Tibial nerve (tissue), 4 donors: Measurements from ENCODE around the gene TUBB4B. TPM values are rescaled to one million over a fixed set of nuclear protein-coding genes. Genes with fewer than 3 reads are reported as not detected.

Experiments
- DNase-seq, 2 donors: peaks; one replicate each; pipeline ENCODE4 v3.0.0-alpha.2; 2019; ENCODE audit warnings: low spot score in 2 of 2
- H3K27ac ChIP-seq, 4 donors: fragments of 200-600 bp; sonication (generic) in 3 of 4; one replicate each; pipeline ENCODE4 v1.5.1; 2017 to 2019; ENCODE audit warnings: mild to moderate bottlenecking in 1 of 4
- H3K27me3 ChIP-seq, 2 donors: fragments of 200-600 bp; sonication (generic) in 1 of 2; one replicate each; pipeline versions ENCODE4 v1.5.1 to v1.6.0; 2017 to 2019
- H3K36me3 ChIP-seq, 3 donors: fragments of 200-600 bp; sonication (generic); one replicate each; pipeline ENCODE4 v1.5.1; 2018 to 2019
- H3K4me1 ChIP-seq, 4 donors: fragments of 200-600 bp; sonication (generic) in 3 of 4; one replicate each; pipeline ENCODE4 v1.5.1; 2017 to 2019
- H3K4me3 ChIP-seq, 4 donors: fragments of 200-600 bp; sonication (generic) in 3 of 4; one replicate each; pipeline ENCODE4 v1.5.1; 2017 to 2019; ENCODE audit warnings: mild to moderate bottlenecking in 1 of 4, moderate library complexity in 1 of 4
- H3K9me3 ChIP-seq, 4 donors: fragments of 200-600 bp; sonication (generic) in 3 of 4; one replicate each; pipeline ENCODE4 v1.5.1; 2017 to 2019
- EP300 ChIP-seq, 2 donors: sonication (generic); formaldehyde crosslinking; IDR thresholded peaks; one replicate each; pipeline ENCODE4 v1.6.1; 2017; ENCODE audit warnings: antibody characterized with exemption in 2 of 2, mild to moderate bottlenecking in 1 of 2
- POLR2A ChIP-seq, 2 donors: fragments of 450-650 bp; IDR thresholded peaks; one replicate each; pipeline ENCODE4 v1.6.1; 2017; ENCODE audit warnings: antibody characterized with exemption in 2 of 2, mild to moderate bottlenecking in 2 of 2, moderate library complexity in 2 of 2
- WGBS, 2 donors: methylation state at CpG; one replicate each; pipeline ENCODE4 v1.1.5; 2018; 5-methylcytosine and 5-hydroxymethylcytosine counted together
- total RNA-seq, 4 donors: library from RNA; depleted of rRNA; stranded (reverse); fragments of >200 nt; gene quantifications; one replicate each; pipeline ENCODE4 v1.1.0, GENCODE V29; 2016
- TF ChIP-seq, protein P1 (sequence below), 5 experiments: fragments of 200-600 bp in 3 of 5; fragments of 450-650 bp in 2 of 5; sonication (generic) in 3 of 5; IDR thresholded peaks; one replicate each; pipeline ENCODE4 v1.5.1; 2016 to 2019; ENCODE audit warnings: antibody characterized with exemption in 5 of 5, mild to moderate bottlenecking in 3 of 5, moderate library complexity in 2 of 5

Gene TUBB4B
- total RNA-seq, 4 donors from 2014 or later: 102 to 190 (median 161) TPM

DNA sequence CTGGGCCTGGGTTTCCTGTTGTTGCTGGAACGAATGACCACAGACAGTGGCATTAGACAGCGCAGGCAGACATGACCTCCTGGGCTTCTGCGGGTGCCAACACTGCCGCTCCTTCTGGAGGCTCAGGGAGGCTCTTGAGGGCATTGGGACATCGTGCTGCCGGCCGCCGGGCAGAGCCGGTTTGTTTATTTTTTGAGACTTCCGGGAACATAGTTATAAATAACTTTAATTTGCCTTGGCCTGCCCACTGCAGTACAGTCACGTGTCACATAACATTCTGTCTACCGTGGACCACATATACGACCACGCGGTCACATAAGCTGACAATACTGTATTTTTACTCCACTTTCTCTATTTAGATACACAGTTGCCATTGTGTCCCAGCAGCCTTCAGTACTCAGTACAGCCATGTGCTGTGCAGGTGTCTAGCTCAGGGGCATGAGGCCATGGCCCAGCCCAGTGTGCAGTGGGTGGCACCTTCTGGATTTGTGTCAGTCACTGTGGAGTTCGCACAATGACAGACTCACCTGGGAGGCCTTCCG, 28.2 kb downstream of the TUBB4B start:
- 54 to 67% methylated on average over 17 of the region's 17 CpGs for WGBS, 2 donors
- no peak for DNase-seq
- Histone ChIP-seq H3K9me3 (no peaks in the 10 kb centered on the region), H3K36me3 (peaks cover 3 to 98% (median 18%) of the 10 kb centered on the region in 3 donors), H3K4me3 (peak overlapping the region in 1 of 4 donors; percentile 5), H3K4me1 (peaks cover 0 to 11% (median 1%) of the 10 kb centered on the region in 4 donors), H3K27me3 (peaks cover 0 to under 1% of the 10 kb centered on the region in 2 donors), H3K27ac (peak overlapping the region in 2 of 4 donors; percentile 18 to 25)
- TF ChIP-seq, protein P1, sequence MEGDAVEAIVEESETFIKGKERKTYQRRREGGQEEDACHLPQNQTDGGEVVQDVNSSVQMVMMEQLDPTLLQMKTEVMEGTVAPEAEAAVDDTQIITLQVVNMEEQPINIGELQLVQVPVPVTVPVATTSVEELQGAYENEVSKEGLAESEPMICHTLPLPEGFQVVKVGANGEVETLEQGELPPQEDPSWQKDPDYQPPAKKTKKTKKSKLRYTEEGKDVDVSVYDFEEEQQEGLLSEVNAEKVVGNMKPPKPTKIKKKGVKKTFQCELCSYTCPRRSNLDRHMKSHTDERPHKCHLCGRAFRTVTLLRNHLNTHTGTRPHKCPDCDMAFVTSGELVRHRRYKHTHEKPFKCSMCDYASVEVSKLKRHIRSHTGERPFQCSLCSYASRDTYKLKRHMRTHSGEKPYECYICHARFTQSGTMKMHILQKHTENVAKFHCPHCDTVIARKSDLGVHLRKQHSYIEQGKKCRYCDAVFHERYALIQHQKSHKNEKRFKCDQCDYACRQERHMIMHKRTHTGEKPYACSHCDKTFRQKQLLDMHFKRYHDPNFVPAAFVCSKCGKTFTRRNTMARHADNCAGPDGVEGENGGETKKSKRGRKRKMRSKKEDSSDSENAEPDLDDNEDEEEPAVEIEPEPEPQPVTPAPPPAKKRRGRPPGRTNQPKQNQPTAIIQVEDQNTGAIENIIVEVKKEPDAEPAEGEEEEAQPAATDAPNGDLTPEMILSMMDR (IDR thresholded peaks at IDR 0.05): no peak
- TF ChIP-seq EP300 (IDR thresholded peaks at IDR 0.05) (no peak), POLR2A (IDR thresholded peaks at IDR 0.05) (no peak)

DNA sequence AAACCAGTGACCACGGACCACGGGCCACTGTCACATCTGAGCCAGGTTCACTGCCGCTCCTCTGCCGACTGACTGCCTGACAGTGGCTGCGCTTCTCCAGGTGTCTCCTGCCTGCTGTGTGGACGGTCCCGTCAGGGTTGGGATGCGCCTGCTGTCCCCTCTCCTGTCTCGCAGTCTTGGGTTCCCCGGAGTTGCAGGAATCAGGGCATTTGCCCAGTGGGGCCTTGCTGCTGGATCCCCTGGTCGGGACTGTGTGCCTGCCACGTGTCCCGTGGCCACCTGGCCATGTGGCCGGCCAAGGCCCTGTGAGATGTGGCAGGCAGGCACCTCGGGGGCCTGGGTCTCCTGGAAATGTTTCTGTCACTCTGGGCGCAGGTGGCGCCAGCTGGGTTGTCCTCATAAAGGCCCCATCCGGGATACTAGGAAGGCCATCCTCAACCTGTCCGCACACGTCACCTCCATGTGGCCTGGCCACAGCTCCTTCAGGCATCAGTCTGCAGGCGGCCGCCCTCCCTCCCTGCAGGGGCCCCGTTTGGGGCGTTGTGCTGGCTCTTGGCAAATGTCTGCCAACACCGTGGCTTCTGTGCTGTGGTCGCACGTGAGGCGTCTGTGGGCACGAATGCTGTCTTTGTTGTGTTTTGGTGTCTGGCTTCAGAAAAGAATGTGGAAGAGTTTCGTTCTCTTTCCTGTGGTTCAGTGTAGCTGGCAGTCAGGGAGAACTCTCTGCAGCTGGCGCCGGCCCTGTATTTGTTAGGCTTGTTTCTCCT, 30.0 kb downstream of the TUBB4B start:
- Histone ChIP-seq H3K27ac (no peak overlapping the region), H3K36me3 (peaks cover 3 to 79% (median 13%) of the 10 kb centered on the region in 3 donors), H3K27me3 (peaks cover 0 to 11% of the 10 kb centered on the region in 2 donors), H3K9me3 (no peaks in the 10 kb centered on the region), H3K4me3 (no peak overlapping the region), H3K4me1 (peaks cover 0 to 13% (median 6%) of the 10 kb centered on the region in 4 donors)
- no peak for DNase-seq
- WGBS, 2 donors: 70 to 74% methylated on average over 24 to 32 of the region's 32 CpGs
- no peak for TF ChIP-seq POLR2A (IDR thresholded peaks at IDR 0.05)
- no peak for TF ChIP-seq EP300 (IDR thresholded peaks at IDR 0.05)
- TF ChIP-seq, protein P1 (IDR thresholded peaks at IDR 0.05): no peak

DNA sequence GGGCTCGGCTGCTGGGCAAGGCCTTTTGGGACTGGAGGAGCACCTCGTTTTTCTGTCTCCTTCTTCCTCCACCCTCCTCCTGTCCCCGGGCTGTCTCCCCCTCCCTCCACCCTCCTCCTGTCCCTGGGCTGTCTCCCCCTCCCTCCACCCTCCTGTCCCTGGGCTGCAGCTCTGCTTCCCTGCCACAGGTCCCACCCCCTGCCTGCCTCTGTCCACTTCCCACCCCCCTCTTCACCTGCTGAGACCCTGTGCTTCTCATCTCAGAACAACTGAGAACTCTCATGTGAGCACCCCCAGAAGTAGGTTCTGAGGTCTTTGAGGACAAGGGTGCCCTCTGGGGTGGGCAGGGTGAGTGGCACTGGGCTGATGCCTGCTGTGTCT, 30.6 kb downstream of the TUBB4B start:
- H3K27ac ChIP-seq: no peak overlapping the region
- H3K27me3 ChIP-seq: peaks cover 0 to 17% of the 10 kb centered on the region in 2 donors
- no peak for DNase-seq
- no peak overlapping the region for H3K4me3 ChIP-seq
- TF ChIP-seq EP300 (IDR thresholded peaks at IDR 0.05) (no peak), POLR2A (IDR thresholded peaks at IDR 0.05) (no peak)
- TF ChIP-seq, protein P1 (IDR thresholded peaks at IDR 0.05): no peak
- peaks cover 0 to 19% (median 11%) of the 10 kb centered on the region in 4 donors for H3K4me1 ChIP-seq
- 39 to 41% methylated on average over 3 of the region's 3 CpGs for WGBS, 2 donors
- H3K9me3 ChIP-seq: no peaks in the 10 kb centered on the region
- peaks cover 3 to 74% (median 9%) of the 10 kb centered on the region in 3 donors for H3K36me3 ChIP-seq

DNA sequence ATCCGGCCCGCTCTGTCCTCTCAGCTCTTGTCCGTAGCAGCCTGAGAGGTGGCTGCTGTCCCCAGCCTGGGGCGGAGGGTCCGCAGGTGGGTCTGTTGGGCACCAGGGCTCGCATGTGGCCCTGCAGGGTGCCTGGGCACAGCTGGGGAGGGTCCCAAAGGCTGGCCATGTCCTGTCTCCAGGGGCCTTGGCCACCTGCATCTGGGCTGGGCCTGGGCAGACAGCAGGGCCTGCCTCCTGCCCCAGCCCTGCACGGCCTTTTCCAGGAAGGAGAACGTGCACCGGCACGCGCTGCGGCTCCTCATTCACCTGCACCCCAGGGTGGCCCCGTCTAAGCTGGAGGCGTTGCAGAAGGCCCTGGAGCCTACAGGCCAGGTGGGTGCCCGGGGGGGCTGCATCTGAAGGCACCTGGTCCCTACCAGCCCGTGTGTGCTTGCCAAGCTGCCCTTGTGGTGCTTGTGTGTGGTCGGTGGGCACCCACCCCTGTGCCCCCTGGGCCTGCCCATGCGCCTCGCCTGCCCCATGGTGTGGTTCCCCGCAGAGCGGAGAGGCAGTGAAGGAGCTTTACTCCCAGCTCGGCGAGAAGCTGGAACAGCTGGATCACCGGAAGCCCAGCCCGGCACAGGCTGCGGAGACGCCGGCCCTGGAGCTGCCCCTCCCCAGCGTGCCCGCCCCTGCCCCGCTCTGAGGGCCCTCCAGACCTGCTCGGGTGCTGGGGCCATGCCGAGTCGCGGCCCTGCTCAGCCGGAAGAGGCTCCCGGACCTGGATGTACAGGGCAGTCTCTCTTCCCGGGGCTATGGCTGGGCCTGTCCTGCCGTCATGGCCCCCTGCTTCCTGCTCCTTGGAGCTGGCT, 31.4 kb downstream of the TUBB4B start:
- H3K27ac ChIP-seq: no peak overlapping the region
- 92 to 94% methylated on average over 22 to 29 of the region's 39 CpGs for WGBS, 2 donors

DNA sequence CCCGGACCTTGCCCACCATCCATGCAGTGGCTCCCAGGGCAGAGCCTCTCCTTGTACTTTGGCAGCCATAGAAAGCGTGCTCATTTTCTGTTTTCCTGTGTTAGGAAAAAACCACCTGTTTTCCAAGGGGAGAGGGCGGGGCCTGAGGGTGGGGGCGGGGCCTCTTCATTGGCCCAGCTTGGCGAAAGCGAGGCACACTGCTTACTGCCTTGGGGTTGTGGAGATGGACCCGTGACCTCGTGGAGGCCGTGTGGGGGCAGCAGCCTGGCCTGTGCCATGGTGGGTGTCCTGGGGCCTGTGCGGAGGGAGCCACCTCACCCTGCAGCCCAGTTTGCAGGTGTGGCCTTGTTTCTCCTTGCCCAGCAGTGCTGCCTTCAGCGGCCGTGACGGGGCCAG, 32.0 kb downstream of the TUBB4B start:
- no peak for TF ChIP-seq EP300 (IDR thresholded peaks at IDR 0.05)
- TF ChIP-seq POLR2A (IDR thresholded peaks at IDR 0.05): no peak
- TF ChIP-seq, protein P1 (IDR thresholded peaks at IDR 0.05): no peak
- DNase-seq: no peak
- H3K36me3 ChIP-seq: peaks cover 3 to 60% (median 9%) of the 10 kb centered on the region in 3 donors
- 81 to 88% methylated on average over 9 to 13 of the region's 13 CpGs for WGBS, 2 donors
- H3K27ac ChIP-seq: no peak overlapping the region
- no peak overlapping the region for H3K4me3 ChIP-seq
- peaks cover 0 to 31% (median 20%) of the 10 kb centered on the region in 4 donors for H3K4me1 ChIP-seq
- no peaks in the 10 kb centered on the region for H3K9me3 ChIP-seq
- peaks cover 0 to 30% of the 10 kb centered on the region in 2 donors for H3K27me3 ChIP-seq

More for the DNA sequence above, 31.4 kb downstream of the TUBB4B start:
- H3K27me3 ChIP-seq: peaks cover 0 to 24% of the 10 kb centered on the region in 2 donors
- no peak for TF ChIP-seq EP300 (IDR thresholded peaks at IDR 0.05)
- DNase-seq: no peak
- no peak overlapping the region for H3K4me3 ChIP-seq
- H3K4me1 ChIP-seq: peaks cover 0 to 27% (median 18%) of the 10 kb centered on the region in 4 donors
- H3K36me3 ChIP-seq: peaks cover 3 to 66% (median 9%) of the 10 kb centered on the region in 3 donors
- H3K9me3 ChIP-seq: no peaks in the 10 kb centered on the region
